Neural progenitor cell (in vitro differentiated cells): Measurements from ENCODE around the gene SRXN1. TPM values are rescaled to one million over a fixed set of nuclear protein-coding genes. Genes with fewer than 3 reads are reported as not detected.

ENCODE experiments used
- DNase-seq: peaks from one replicate; pipeline ENCODE4 v3.0.0-alpha.2; 2016; ENCODE audit warnings: low spot score
- H2AFZ ChIP-seq: fragments of 200-600 bp; sonication (generic); replicated peaks from 2 replicates; pipeline ENCODE4 v1.6.1; 2016; ENCODE audit warnings: antibody characterized with exemption
- H3F3A ChIP-seq: fragments of 200-600 bp; sonication (generic); 2 replicates; pipeline ENCODE4 v1.6.1; 2016; ENCODE audit warnings: antibody characterized with exemption, low read depth
- H3K27ac ChIP-seq: fragments of 200-600 bp; sonication (generic); 2 replicates; pipeline ENCODE4 v1.5.1; 2016; ENCODE audit warnings: mild to moderate bottlenecking
- H3K27me3 ChIP-seq: fragments of 200-600 bp; sonication (generic); 2 replicates; pipeline ENCODE4 v1.6.1; 2016; ENCODE audit warnings: mild to moderate bottlenecking, moderate library complexity
- H3K36me3 ChIP-seq: fragments of 200-600 bp; sonication (generic); 2 replicates; pipeline ENCODE4 v1.5.1; 2016
- H3K4me1 ChIP-seq: fragments of 200-600 bp; sonication (generic); 2 replicates; pipeline ENCODE4 v1.6.1; 2016; ENCODE audit warnings: mixed run types
- H3K4me2 ChIP-seq: fragments of 200-600 bp; sonication (generic); 2 replicates; pipeline ENCODE4 v1.6.1; 2016
- H3K4me3 ChIP-seq: fragments of 200-600 bp; sonication (generic); 2 replicates; pipeline ENCODE4 v1.5.1; 2016
- H3K79me2 ChIP-seq: fragments of 200-600 bp; sonication (generic); 2 replicates; pipeline ENCODE4 v1.6.1; 2016; ENCODE audit warnings: low read depth
- H3K9ac ChIP-seq: fragments of 200-600 bp; sonication (generic); 2 replicates; pipeline ENCODE4 v1.6.1; 2016
- H3K9me3 ChIP-seq: fragments of 200-600 bp; sonication (generic); 2 replicates; pipeline ENCODE4 v1.5.1; 2016; ENCODE audit warnings: low read depth
- H4K20me1 ChIP-seq: fragments of 200-600 bp; sonication (generic); 2 replicates; pipeline ENCODE4 v1.6.1; 2016; ENCODE audit warnings: low read depth
- H3K27ac Mint-ChIP-seq: 3 replicates; pipeline ENCODE4 v1.8.0; 2021; ENCODE audit warnings: mixed read lengths
- H3K27me3 Mint-ChIP-seq: 2 replicates; pipeline ENCODE4 v1.8.0; 2022; ENCODE audit warnings: low read depth, mild to moderate bottlenecking, inconsistent platforms, moderate library complexity, mixed read lengths; ENCODE audit not compliant: insufficient read depth
- H3K36me3 Mint-ChIP-seq: 3 replicates; pipeline ENCODE4 v1.8.0; 2021; ENCODE audit warnings: mixed read lengths
- H3K4me1 Mint-ChIP-seq: 3 replicates; pipeline ENCODE4 v1.8.0; 2021; ENCODE audit warnings: mixed read lengths
- H3K4me3 Mint-ChIP-seq: 3 replicates; pipeline ENCODE4 v1.8.0; 2021; ENCODE audit warnings: mild to moderate bottlenecking, moderate library complexity, mixed read lengths
- H3K9me3 Mint-ChIP-seq: 3 replicates; pipeline ENCODE4 v1.8.0; 2020; ENCODE audit warnings: mixed read lengths
- CTCF ChIP-seq: fragments of 200-600 bp; sonication (generic); IDR thresholded peaks from 2 replicates; pipeline ENCODE4 v1.5.1; 2017; ENCODE audit warnings: antibody characterized with exemption, mild to moderate bottlenecking
- EZH2 ChIP-seq: fragments of 200-600 bp; sonication (generic); IDR thresholded peaks from 2 replicates; pipeline ENCODE4 v1.6.1; 2017; ENCODE audit warnings: antibody characterized with exemption, mild to moderate bottlenecking, moderate library complexity
- EZH2phosphoT487 ChIP-seq: fragments of 200-600 bp; sonication (generic); IDR thresholded peaks from 2 replicates; pipeline ENCODE4 v1.6.1; 2017; ENCODE audit warnings: antibody characterized with exemption
- total RNA-seq: library from RNA; depleted of rRNA; stranded (reverse); fragments of >200 nt; gene quantifications from 2 replicates; pipeline ENCODE4 v1.2.3, GENCODE V29; 2015; ENCODE audit warnings: low replicate concordance

SRXN1 gene
- total RNA-seq, 1 donor from 2014 or later = 6.8 TPM

GRCh38 chr20:699342-699741 is 46.3 kb upstream of the SRXN1 start:
- Mint-ChIP-seq H3K27me3 (peaks cover 20% of the 10 kb centered on the region), H3K36me3 (no peaks in the 10 kb centered on the region), H3K4me1 (peaks cover 19% of the 10 kb centered on the region), H3K4me3 (no peak overlapping the region), H3K9me3 (no peaks in the 10 kb centered on the region), H3K27ac (no peak overlapping the region)
- Histone ChIP-seq H3K9ac (no peak overlapping the region), H3K4me3 (no peak overlapping the region), H3K4me1 (peaks cover 12% of the 10 kb centered on the region), H3K27ac (no peak overlapping the region), H3K4me2 (peak overlapping the region; percentile 57), H3K27me3 (no peaks in the 10 kb centered on the region), H3K79me2 (no peaks in the 10 kb centered on the region), H3F3A (no peaks in the 10 kb centered on the region), H2AFZ (peak overlapping the region; percentile 22), H3K9me3 (no peaks in the 10 kb centered on the region), H4K20me1 (no peaks in the 10 kb centered on the region), H3K36me3 (no peaks in the 10 kb centered on the region)
- TF ChIP-seq EZH2phosphoT487 (no peak), CTCF (no peak), EZH2 (no peak)
- DNase-seq = no peak

- no peaks in the 10 kb centered on the region for H3K9me3 Mint-ChIP-seq
- no peak for TF ChIP-seq CTCF
- no peak for TF ChIP-seq EZH2
- TF ChIP-seq EZH2phosphoT487 = no peak
- Histone ChIP-seq H4K20me1 (no peaks in the 10 kb centered on the region), H3K79me2 (no peaks in the 10 kb centered on the region), H3K4me3 (no peak overlapping the region), H3F3A (no peaks in the 10 kb centered on the region), H3K27ac (no peak overlapping the region), H3K4me2 (no peak overlapping the region), H3K9me3 (no peaks in the 10 kb centered on the region), H3K27me3 (no peaks in the 10 kb centered on the region), H2AFZ (no peak overlapping the region), H3K4me1 (peaks cover 12% of the 10 kb centered on the region), H3K36me3 (no peaks in the 10 kb centered on the region), H3K9ac (no peak overlapping the region)
- no peak overlapping the region for H3K4me3 Mint-ChIP-seq
- H3K27ac Mint-ChIP-seq = peak overlapping the region; percentile 64
- no peaks in the 10 kb centered on the region for H3K36me3 Mint-ChIP-seq
- peaks cover 18% of the 10 kb centered on the region for H3K27me3 Mint-ChIP-seq
- H3K4me1 Mint-ChIP-seq = peaks cover 19% of the 10 kb centered on the region
- no peak for DNase-seq
Measured at GRCh38 chr20:698276-698675, 45.3 kb upstream of the SRXN1 start.

DNA sequence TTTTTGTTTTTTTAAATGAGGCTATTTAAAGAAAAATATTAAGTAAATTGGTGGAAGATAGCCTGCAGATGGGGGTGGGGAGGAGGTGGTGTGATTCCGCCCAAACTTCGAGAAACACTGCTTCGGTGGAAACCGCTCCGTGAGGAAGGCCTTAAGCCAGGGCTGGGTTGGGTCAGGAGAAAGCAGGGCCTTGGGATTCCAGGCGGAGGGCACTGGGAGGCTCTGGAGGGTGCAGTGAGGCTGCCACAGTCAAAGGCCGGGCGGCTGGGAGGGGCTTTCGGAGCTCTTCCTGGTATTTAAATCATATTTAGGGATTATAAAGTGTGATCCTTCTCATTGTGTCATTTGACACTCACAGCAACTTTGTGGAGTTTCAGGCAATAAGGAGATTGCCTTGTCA is 44.8 kb upstream of the SRXN1 start:
- Histone ChIP-seq H3K79me2 (no peaks in the 10 kb centered on the region), H3K9me3 (no peaks in the 10 kb centered on the region), H4K20me1 (no peaks in the 10 kb centered on the region), H3K9ac (no peak overlapping the region), H3K36me3 (no peaks in the 10 kb centered on the region), H2AFZ (no peak overlapping the region), H3K4me3 (no peak overlapping the region), H3K27me3 (no peaks in the 10 kb centered on the region), H3K4me2 (no peak overlapping the region), H3K4me1 (peaks cover 12% of the 10 kb centered on the region), H3K27ac (no peak overlapping the region), H3F3A (no peaks in the 10 kb centered on the region)
- Mint-ChIP-seq H3K9me3 (no peaks in the 10 kb centered on the region), H3K36me3 (no peaks in the 10 kb centered on the region), H3K4me3 (no peak overlapping the region), H3K27me3 (peaks cover 18% of the 10 kb centered on the region), H3K27ac (no peak overlapping the region), H3K4me1 (peaks cover 19% of the 10 kb centered on the region)
- no peak for TF ChIP-seq EZH2phosphoT487
- no peak for TF ChIP-seq EZH2
- no peak for TF ChIP-seq CTCF
- DNase-seq = no peak
